ENCODE results near the gene C4BPA. TPM values are rescaled to one million over a fixed set of nuclear protein-coding genes. Genes with fewer than 3 reads are reported as not detected.

The C4BPA gene
- total RNA-seq, 1 donor from 2014 or later = not detected

DNA sequence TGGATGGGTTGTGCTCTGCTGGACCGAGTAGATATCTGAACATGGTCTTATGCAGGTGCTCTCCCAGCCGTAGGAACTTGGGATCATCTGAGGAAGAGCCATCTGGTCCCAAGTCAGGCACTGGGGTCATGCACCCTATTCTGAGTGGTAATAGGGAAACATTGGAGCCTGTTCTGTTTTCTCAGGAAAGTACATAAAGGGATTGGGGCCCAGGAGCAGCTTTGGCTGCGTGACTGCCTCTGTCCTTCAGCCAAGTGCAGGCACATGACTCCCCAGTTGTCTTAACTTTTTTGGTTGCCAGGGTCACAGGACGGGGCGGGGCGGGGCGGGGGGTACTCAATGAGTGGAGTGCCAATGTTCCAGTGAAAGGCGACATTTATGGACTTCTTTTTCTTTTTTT lies 39.5 kb upstream of the C4BPA start:
- TF ChIP-seq, protein P1, sequence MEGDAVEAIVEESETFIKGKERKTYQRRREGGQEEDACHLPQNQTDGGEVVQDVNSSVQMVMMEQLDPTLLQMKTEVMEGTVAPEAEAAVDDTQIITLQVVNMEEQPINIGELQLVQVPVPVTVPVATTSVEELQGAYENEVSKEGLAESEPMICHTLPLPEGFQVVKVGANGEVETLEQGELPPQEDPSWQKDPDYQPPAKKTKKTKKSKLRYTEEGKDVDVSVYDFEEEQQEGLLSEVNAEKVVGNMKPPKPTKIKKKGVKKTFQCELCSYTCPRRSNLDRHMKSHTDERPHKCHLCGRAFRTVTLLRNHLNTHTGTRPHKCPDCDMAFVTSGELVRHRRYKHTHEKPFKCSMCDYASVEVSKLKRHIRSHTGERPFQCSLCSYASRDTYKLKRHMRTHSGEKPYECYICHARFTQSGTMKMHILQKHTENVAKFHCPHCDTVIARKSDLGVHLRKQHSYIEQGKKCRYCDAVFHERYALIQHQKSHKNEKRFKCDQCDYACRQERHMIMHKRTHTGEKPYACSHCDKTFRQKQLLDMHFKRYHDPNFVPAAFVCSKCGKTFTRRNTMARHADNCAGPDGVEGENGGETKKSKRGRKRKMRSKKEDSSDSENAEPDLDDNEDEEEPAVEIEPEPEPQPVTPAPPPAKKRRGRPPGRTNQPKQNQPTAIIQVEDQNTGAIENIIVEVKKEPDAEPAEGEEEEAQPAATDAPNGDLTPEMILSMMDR (IDR thresholded peaks at IDR 0.05) = no peak
- H3K36me3 ChIP-seq = peaks cover 23 to 57% of the 10 kb centered on the region in 2 donors
- no peaks in the 10 kb centered on the region for H3K27me3 ChIP-seq
- DNase-seq (ENCODE audit: low spot score in 2 of 2) = no peak
- no peaks in the 10 kb centered on the region for H3K9me3 ChIP-seq
- H3K27ac ChIP-seq = no peak overlapping the region
- no peaks in the 10 kb centered on the region for H3K4me1 ChIP-seq
- intact Hi-C loops (cut with DNase I) = no loop called here
- no peak overlapping the region for H3K4me3 ChIP-seq

DNA sequence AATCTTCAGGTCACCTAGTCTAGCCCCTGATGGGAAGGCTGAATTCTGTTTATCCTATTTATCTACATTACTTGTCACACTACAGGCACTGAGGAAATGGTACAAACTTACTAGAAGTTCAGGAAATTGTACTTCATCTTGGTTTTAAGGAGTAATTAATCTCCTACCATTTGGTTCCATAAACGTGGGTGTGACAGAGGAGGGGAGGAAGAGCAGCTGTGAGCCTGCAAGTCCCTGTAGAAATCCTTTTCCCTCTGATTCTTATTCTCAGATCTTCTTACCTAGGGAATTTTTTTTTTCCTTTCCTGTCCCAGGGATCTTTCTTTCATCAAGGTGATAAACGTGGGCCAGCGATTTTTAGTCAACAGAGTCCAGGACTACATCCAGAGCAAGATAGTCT lies 36.8 kb upstream of the C4BPA start:
- Histone ChIP-seq H3K27ac (no peak overlapping the region), H3K4me1 (no peaks in the 10 kb centered on the region), H3K36me3 (peaks cover 20 to 60% of the 10 kb centered on the region in 2 donors), H3K27me3 (no peaks in the 10 kb centered on the region), H3K9me3 (no peaks in the 10 kb centered on the region), H3K4me3 (no peak overlapping the region)
- intact Hi-C loops (cut with DNase I) = no loop called here
- TF ChIP-seq, protein P1 (IDR thresholded peaks at IDR 0.05) = no peak
- DNase-seq (ENCODE audit: low spot score in 2 of 2) = no peak

DNA sequence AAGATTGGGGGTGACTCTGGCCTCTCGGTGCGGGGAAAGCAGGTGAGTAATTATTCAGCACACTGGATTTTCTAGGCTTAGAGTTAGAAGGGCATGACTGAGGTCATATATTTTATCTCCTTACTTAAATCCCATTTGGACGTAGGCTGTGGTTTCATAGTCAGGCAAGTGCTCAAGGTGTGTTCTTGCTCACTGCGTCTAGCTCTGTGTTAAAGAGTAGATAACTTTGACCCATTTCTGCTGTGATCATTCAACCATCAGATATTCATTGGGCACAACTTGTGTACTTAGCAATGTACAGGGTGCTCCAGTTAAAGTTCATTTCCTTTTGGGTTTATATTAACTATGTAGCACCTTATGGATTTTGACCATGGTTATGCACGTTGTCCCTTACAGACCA lies 36.4 kb upstream of the C4BPA start:
- no peaks in the 10 kb centered on the region for H3K4me1 ChIP-seq
- H3K27ac ChIP-seq = no peak overlapping the region
- H3K36me3 ChIP-seq = peaks cover 18 to 55% of the 10 kb centered on the region in 2 donors
- TF ChIP-seq, protein P1 (IDR thresholded peaks at IDR 0.05) = no peak
- H3K4me3 ChIP-seq = no peak overlapping the region
- no peak for DNase-seq (ENCODE audit: low spot score in 2 of 2)
- intact Hi-C loops (cut with DNase I) = no loop called here
- no peaks in the 10 kb centered on the region for H3K27me3 ChIP-seq
- H3K9me3 ChIP-seq = no peaks in the 10 kb centered on the region

DNA sequence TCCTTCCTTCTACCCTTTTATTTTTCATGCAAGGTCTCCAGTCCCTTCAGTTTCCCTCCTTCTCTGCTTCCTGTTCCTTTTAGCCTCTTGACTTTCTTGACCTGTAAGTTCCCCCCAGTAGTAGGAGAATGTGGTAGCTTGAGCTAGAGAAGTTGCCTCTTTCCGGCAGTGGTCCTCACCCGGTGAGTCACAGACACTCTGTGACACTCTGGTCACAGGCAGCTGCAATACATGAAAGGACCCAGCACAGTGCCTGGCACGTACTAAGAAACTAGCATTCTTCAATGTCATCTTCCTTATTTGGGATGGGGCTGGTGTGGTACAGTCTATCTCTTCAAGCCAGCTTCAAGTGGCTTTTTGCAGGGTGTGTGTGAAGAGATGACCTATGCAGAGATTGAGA lies 35.0 kb upstream of the C4BPA start:
- no peaks in the 10 kb centered on the region for H3K9me3 ChIP-seq
- intact Hi-C loops (cut with DNase I) = no loop called here

DNA sequence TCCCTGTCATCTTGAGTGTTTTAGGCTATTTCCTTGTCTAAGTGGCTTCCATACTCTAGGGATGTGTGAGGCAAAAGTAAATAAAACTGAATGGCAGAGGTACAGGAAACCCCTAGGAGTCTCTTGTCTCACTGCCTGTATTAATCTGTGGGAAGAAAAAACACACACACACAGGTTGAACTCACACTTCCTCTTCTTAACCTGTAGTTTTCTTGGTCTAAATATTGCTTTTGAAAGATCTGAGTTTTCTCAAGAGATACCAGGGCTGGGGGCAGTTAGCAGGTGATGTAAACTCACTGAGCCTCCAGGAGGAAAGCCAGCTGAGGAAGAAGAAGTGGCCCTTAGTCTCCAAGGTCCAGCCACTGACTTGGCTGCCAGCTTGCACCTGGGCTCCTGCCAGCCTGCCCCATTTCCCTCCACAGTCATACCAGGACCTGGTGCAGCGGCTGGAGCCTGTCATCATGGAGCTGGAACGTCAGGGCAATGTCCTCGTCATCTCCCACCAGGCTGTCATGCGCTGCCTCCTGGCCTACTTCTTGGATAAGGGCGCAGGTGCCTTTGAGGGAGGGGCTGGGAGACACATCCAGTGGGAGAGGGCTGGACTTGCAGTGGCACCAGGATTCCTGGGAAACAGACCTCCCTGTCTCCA lies 34.1 kb upstream of the C4BPA start:
- Histone ChIP-seq H3K4me3 (no peak overlapping the region), H3K36me3 (peaks cover 11 to 45% of the 10 kb centered on the region in 2 donors), H3K27ac (no peak overlapping the region), H3K4me1 (no peaks in the 10 kb centered on the region), H3K27me3 (no peaks in the 10 kb centered on the region), H3K9me3 (no peaks in the 10 kb centered on the region)
- DNase-seq (ENCODE audit: low spot score in 2 of 2) = no peak
- TF ChIP-seq, protein P1 (IDR thresholded peaks at IDR 0.05) = no peak
- intact Hi-C loops (cut with DNase I) = no loop called here

More for the DNA sequence above, 35.0 kb upstream of the C4BPA start:
- H3K27me3 ChIP-seq = no peaks in the 10 kb centered on the region
- H3K4me3 ChIP-seq = no peak overlapping the region
- H3K27ac ChIP-seq = no peak overlapping the region
- no peak for DNase-seq (ENCODE audit: low spot score in 2 of 2)
- TF ChIP-seq, protein P1 (IDR thresholded peaks at IDR 0.05) = no peak
- H3K4me1 ChIP-seq = no peaks in the 10 kb centered on the region
- H3K36me3 ChIP-seq = peaks cover 11 to 45% of the 10 kb centered on the region in 2 donors

DNA sequence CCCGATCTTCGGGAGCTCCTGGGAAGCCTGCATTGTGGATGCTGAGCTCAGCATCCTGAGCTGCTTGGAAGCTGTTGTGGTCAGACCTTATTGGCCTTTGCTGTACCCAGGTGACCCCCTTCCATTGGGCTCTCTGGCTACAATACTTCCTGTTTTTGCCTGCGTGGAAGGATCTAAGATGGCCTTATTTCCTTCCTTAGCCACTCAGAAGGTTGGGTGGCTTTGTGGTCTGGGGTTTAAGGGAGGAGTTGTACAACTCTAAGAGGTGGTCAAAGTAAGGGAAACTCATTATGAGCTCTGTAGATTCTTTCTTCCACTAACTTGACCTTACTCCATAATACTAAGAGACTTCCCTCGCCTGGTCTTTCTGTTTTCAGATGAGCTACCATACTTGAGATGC lies 33.2 kb upstream of the C4BPA start:
- TF ChIP-seq, protein P1 (IDR thresholded peaks at IDR 0.05) = no peak
- Histone ChIP-seq H3K36me3 (peaks cover 14 to 42% of the 10 kb centered on the region in 2 donors), H3K4me3 (no peak overlapping the region), H3K27ac (no peak overlapping the region), H3K4me1 (no peaks in the 10 kb centered on the region), H3K9me3 (no peaks in the 10 kb centered on the region), H3K27me3 (no peaks in the 10 kb centered on the region)
- intact Hi-C loops (cut with DNase I) = no loop called here
- no peak for DNase-seq (ENCODE audit: low spot score in 2 of 2)
